Peyer's patch (tissue), 4 donors: ENCODE measurements around the gene TRAF3.

ENCODE experiments used
- POLR2A ChIP-seq, 2 donors: fragments of 450-650 bp; IDR thresholded peaks; one replicate each; pipeline ENCODE4 v1.5.1; 2017; ENCODE audit warnings: antibody characterized with exemption in 2 of 2, mild to moderate bottlenecking in 2 of 2, moderate library complexity in 2 of 2
- TF ChIP-seq, protein P1 (sequence below), 6 experiments: fragments of 450-650 bp in 4 of 6; fragments of 200-600 bp in 2 of 6; sonication (generic) in 1 of 6; IDR thresholded peaks; one replicate each; pipeline ENCODE4 v1.5.1; 2017 to 2019; ENCODE audit warnings: antibody characterized with exemption in 6 of 6, mild to moderate bottlenecking in 3 of 6, moderate library complexity in 1 of 6

DNA sequence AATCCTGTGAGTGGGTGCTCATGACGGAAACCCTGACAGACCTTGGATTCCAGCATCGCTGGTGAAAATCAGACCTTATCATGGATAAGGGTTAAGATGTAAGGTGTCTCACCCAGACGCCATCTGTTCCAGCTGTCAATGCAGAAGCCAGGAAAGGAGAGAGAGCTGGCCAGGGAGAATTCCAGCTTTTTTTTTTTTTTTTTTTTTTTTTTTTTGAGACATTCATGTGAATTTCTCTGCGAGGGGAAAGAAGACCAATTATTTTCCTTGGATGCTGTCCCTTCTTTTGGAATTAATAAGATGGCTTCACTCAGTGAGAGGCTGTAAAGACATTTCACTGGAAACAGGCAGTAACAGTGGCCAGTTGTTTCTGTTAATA is 1.8 kb downstream of the TRAF3 start:
- TF ChIP-seq, protein P1, sequence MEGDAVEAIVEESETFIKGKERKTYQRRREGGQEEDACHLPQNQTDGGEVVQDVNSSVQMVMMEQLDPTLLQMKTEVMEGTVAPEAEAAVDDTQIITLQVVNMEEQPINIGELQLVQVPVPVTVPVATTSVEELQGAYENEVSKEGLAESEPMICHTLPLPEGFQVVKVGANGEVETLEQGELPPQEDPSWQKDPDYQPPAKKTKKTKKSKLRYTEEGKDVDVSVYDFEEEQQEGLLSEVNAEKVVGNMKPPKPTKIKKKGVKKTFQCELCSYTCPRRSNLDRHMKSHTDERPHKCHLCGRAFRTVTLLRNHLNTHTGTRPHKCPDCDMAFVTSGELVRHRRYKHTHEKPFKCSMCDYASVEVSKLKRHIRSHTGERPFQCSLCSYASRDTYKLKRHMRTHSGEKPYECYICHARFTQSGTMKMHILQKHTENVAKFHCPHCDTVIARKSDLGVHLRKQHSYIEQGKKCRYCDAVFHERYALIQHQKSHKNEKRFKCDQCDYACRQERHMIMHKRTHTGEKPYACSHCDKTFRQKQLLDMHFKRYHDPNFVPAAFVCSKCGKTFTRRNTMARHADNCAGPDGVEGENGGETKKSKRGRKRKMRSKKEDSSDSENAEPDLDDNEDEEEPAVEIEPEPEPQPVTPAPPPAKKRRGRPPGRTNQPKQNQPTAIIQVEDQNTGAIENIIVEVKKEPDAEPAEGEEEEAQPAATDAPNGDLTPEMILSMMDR (IDR thresholded peaks at IDR 0.05), result no peak
- TF ChIP-seq POLR2A (IDR thresholded peaks at IDR 0.05), result no peak
